ENCODE results near the gene CCL27.
A peak's percentile ranks its signal among the peaks of the same experiment; 100 is the strongest.

The CCL27 gene

GRCh38 chr9:34686231-34686630 lies 23.8 kb upstream of the CCL27 start:
- in situ Hi-C loops (cut with HindIII; ENCODE audit: low pct_ligation_motif_present, low pct_unique_long_range_greater_than_20kb, low sequenced_read_pairs) = no loop called here
- no peak for DNase-seq

GRCh38 chr9:34685591-34685990 lies 23.1 kb upstream of the CCL27 start:
- no peak for DNase-seq
- in situ Hi-C loops (cut with HindIII; ENCODE audit: low pct_ligation_motif_present, low pct_unique_long_range_greater_than_20kb, low sequenced_read_pairs) = no loop called here

- in situ Hi-C loops (cut with HindIII; ENCODE audit: low pct_ligation_motif_present, low pct_unique_long_range_greater_than_20kb, low sequenced_read_pairs) = no loop called here
- no peak for DNase-seq
These were observed 22.4 kb upstream of the CCL27 start for GRCh38 chr9:34684816-34685215.

GRCh38 chr9:34684145-34684544 lies 21.7 kb upstream of the CCL27 start:
- DNase-seq = no peak

GRCh38 chr9:34675869-34676268 lies 13.4 kb upstream of the CCL27 start:
- in situ Hi-C loops (cut with HindIII; ENCODE audit: low pct_ligation_motif_present, low pct_unique_long_range_greater_than_20kb, low sequenced_read_pairs) = no loop called here
- no peak for DNase-seq

More at GRCh38 chr9:34684145-34684544, 21.7 kb upstream of the CCL27 start:
- in situ Hi-C loops (cut with HindIII; ENCODE audit: low pct_ligation_motif_present, low pct_unique_long_range_greater_than_20kb, low sequenced_read_pairs) = no loop called here

- DNase-seq = peak; percentile 80
- in situ Hi-C loops (cut with HindIII; ENCODE audit: low pct_ligation_motif_present, low pct_unique_long_range_greater_than_20kb, low sequenced_read_pairs) = no loop called here
These were observed 12.7 kb upstream of the CCL27 start for GRCh38 chr9:34675048-34675714.

GRCh38 chr9:34674440-34674839 lies 12.0 kb upstream of the CCL27 start:
- DNase-seq = no peak
- in situ Hi-C loops (cut with HindIII; ENCODE audit: low pct_ligation_motif_present, low pct_unique_long_range_greater_than_20kb, low sequenced_read_pairs) = no loop called here

GRCh38 chr9:34671307-34671706 lies 8.8 kb upstream of the CCL27 start:
- in situ Hi-C loops (cut with HindIII; ENCODE audit: low pct_ligation_motif_present, low pct_unique_long_range_greater_than_20kb, low sequenced_read_pairs) = no loop called here
- no peak for DNase-seq

GRCh38 chr9:34669809-34670562 lies 7.5 kb upstream of the CCL27 start:
- in situ Hi-C loops (cut with HindIII; ENCODE audit: low pct_ligation_motif_present, low pct_unique_long_range_greater_than_20kb, low sequenced_read_pairs) = no loop called here
- DNase-seq = no peak

- in situ Hi-C loops (cut with HindIII; ENCODE audit: low pct_ligation_motif_present, low pct_unique_long_range_greater_than_20kb, low sequenced_read_pairs) = no loop called here
- DNase-seq = peak; percentile 93
These were observed 3.2 kb upstream of the CCL27 start for GRCh38 chr9:34665381-34666250.

- in situ Hi-C loops (cut with HindIII; ENCODE audit: low pct_ligation_motif_present, low pct_unique_long_range_greater_than_20kb, low sequenced_read_pairs) = no loop called here
- no peak for DNase-seq
These were observed 2.6 kb upstream of the CCL27 start for GRCh38 chr9:34665067-34665380.

GRCh38 chr9:34664281-34665066 lies 2.0 kb upstream of the CCL27 start:
- peak; percentile 76 for DNase-seq
- in situ Hi-C loops (cut with HindIII; ENCODE audit: low pct_ligation_motif_present, low pct_unique_long_range_greater_than_20kb, low sequenced_read_pairs) = no loop called here

GRCh38 chr9:34663303-34663605 lies 797 bp upstream of the CCL27 start:
- no peak for DNase-seq
- in situ Hi-C loops (cut with HindIII; ENCODE audit: low pct_ligation_motif_present, low pct_unique_long_range_greater_than_20kb, low sequenced_read_pairs) = no loop called here

- DNase-seq = peak; percentile 7
- in situ Hi-C loops (cut with HindIII; ENCODE audit: low pct_ligation_motif_present, low pct_unique_long_range_greater_than_20kb, low sequenced_read_pairs) = no loop called here
These were observed 2.7 kb downstream of the CCL27 start for GRCh38 chr9:34659592-34660253.

GRCh38 chr9:34658461-34658860 lies 4.0 kb downstream of the CCL27 start:
- DNase-seq = no peak
- in situ Hi-C loops (cut with HindIII; ENCODE audit: low pct_ligation_motif_present, low pct_unique_long_range_greater_than_20kb, low sequenced_read_pairs) = no loop called here

- no peak for DNase-seq
- in situ Hi-C loops (cut with HindIII; ENCODE audit: low pct_ligation_motif_present, low pct_unique_long_range_greater_than_20kb, low sequenced_read_pairs) = no loop called here
These were observed 5.5 kb downstream of the CCL27 start for GRCh38 chr9:34656992-34657391.

- in situ Hi-C loops (cut with HindIII; ENCODE audit: low pct_ligation_motif_present, low pct_unique_long_range_greater_than_20kb, low sequenced_read_pairs) = no loop called here
- no peak for DNase-seq
These were observed 7.1 kb downstream of the CCL27 start for GRCh38 chr9:34655394-34655793.

GRCh38 chr9:34654323-34655051 lies 8.0 kb downstream of the CCL27 start:
- in situ Hi-C loops (cut with HindIII; ENCODE audit: low pct_ligation_motif_present, low pct_unique_long_range_greater_than_20kb, low sequenced_read_pairs) = no loop called here
- no peak for DNase-seq

All from ACHN (cell line).